Activated CD8-positive, alpha-beta T cell treated with anti-CD3 and anti-CD28 coated beads, Interleukin-2, amount 10 ng/mL, durations not matched to agents 7 days and 5 days (primary cell): ENCODE results near the gene CDH10. TPM values are rescaled to one million over a fixed set of nuclear protein-coding genes. Genes with fewer than 3 reads are reported as not detected.

Source experiments
- ATAC-seq: fragments of 150-1000 bp; cut with Tn5 transposase; one replicate; pipeline ENCODE4 v1.10.0; 2021; ENCODE audit warnings: moderate library complexity
- CTCF ChIA-PET: fragments of 350-600 bp; sonication (Branson Sonifier 250); formaldehyde crosslinking; loops from one replicate; lab custom pipeline; 2021; ENCODE audit warnings: antibody characterized with exemption; lab: Charles Lee
- POLR2A ChIA-PET: fragments of 350-600 bp; sonication (Branson Sonifier 250); formaldehyde crosslinking; loops from one replicate; lab custom pipeline; 2021; ENCODE audit warnings: antibody characterized with exemption; lab: Charles Lee
- DNase-seq: peaks from one replicate; pipeline ENCODE4 v3.0.0-alpha.2; 2020
- H3K27ac Mint-ChIP-seq: one replicate; pipeline ENCODE4 v1.8.0; 2021; ENCODE audit warnings: mild to moderate bottlenecking, mixed read lengths
- H3K27me3 Mint-ChIP-seq: one replicate; pipeline ENCODE4 v1.8.0; 2021; ENCODE audit warnings: low read depth, mixed read lengths
- H3K36me3 Mint-ChIP-seq: one replicate; pipeline ENCODE4 v1.8.0; 2021; ENCODE audit warnings: low read depth, mixed read lengths
- H3K4me1 Mint-ChIP-seq: one replicate; pipeline ENCODE4 v1.8.0; 2021; ENCODE audit warnings: low read depth, mixed read lengths
- H3K4me3 Mint-ChIP-seq: one replicate; pipeline ENCODE4 v1.8.0; 2021; ENCODE audit warnings: mild to moderate bottlenecking, mixed read lengths
- H3K9me3 Mint-ChIP-seq: one replicate; pipeline ENCODE4 v1.8.0; 2022; ENCODE audit warnings: mixed read lengths; ENCODE audit not compliant: insufficient read depth
- total RNA-seq, 2 experiments: library from RNA; stranded (reverse); gene quantifications; one replicate each; pipeline ENCODE4 v1.2.3, GENCODE V29; 2021

CDH10 gene
- total RNA-seq, 2 experiments from 2014 or later = not detected

DNA sequence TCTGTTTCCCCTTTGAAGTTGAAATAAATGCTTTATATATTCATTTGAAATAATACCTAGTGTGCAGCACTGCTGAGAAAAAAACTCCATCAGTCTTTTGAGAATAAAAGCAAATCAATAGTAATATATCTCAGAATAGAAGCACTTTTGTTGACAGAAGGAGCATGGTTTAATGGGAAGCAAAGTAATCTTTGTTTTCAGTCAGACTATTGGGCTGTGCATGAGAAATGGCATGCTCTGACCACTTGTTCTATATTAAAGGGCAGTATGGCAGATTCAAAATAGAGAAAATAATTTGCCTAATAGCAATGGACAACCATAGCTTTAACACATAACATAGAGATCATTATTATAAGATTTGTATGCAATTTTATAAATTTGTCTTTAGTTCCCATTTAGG, 12.4 kb downstream of the CDH10 start:
- no peaks in the 10 kb centered on the region for H3K9me3 Mint-ChIP-seq
- no peaks in the 10 kb centered on the region for H3K27me3 Mint-ChIP-seq
- ATAC-seq = no peak
- no peak overlapping the region for H3K27ac Mint-ChIP-seq
- POLR2A ChIA-PET = no interaction called here
- H3K36me3 Mint-ChIP-seq = no peaks in the 10 kb centered on the region
- CTCF ChIA-PET = no interaction called here
- no peak overlapping the region for H3K4me3 Mint-ChIP-seq
- DNase-seq = no peak
- no peaks in the 10 kb centered on the region for H3K4me1 Mint-ChIP-seq

DNA sequence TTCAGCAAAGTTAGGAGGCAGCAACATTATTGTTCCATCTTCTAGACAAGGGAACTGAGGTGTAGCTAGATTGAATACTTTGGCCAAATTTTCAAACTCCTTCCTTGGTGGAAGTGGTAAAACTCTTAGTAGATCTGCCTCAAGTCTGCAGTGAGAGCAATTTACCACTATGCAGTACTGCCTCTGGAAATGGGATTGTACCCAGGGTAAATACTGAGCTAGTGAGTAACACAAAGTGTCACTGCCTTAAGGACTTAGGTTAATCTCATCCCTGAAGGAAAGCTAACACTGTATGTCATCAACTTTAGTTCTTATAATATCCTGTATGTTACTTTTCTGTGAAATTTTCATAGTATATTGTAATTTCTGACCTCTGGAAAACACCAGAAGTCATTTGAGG, 13.9 kb downstream of the CDH10 start:
- DNase-seq = no peak
- Mint-ChIP-seq H3K9me3 (no peaks in the 10 kb centered on the region), H3K27me3 (no peaks in the 10 kb centered on the region), H3K4me1 (no peaks in the 10 kb centered on the region), H3K27ac (no peak overlapping the region), H3K36me3 (no peaks in the 10 kb centered on the region), H3K4me3 (no peak overlapping the region)
- no peak for ATAC-seq
- ChIA-PET CTCF (no interaction called here), POLR2A (no interaction called here)

DNA sequence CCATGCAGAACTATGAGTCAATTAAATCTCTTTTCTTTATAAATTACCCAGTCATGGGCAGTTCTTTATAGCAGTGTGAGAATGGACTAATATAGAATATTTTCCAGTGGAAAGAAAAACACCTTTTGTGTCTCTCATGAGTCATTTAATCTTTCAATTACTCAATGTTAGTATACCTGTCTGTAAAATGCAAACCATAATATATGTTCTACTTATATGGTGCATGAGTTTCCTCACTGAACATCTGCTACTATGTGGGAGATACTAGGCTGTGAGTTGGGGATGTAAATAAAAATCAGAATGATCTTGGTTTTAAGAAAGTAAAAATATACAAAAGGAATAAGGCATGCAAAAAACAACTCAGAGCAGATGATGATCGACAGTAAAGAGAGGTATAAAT, 15.0 kb downstream of the CDH10 start:
- DNase-seq = no peak
- H3K4me3 Mint-ChIP-seq = no peak overlapping the region
- no peaks in the 10 kb centered on the region for H3K9me3 Mint-ChIP-seq
- ChIA-PET POLR2A (no interaction called here), CTCF (no interaction called here)
- no peak for ATAC-seq
- H3K36me3 Mint-ChIP-seq = no peaks in the 10 kb centered on the region
- no peaks in the 10 kb centered on the region for H3K27me3 Mint-ChIP-seq
- H3K27ac Mint-ChIP-seq = no peak overlapping the region
- H3K4me1 Mint-ChIP-seq = no peaks in the 10 kb centered on the region

DNA sequence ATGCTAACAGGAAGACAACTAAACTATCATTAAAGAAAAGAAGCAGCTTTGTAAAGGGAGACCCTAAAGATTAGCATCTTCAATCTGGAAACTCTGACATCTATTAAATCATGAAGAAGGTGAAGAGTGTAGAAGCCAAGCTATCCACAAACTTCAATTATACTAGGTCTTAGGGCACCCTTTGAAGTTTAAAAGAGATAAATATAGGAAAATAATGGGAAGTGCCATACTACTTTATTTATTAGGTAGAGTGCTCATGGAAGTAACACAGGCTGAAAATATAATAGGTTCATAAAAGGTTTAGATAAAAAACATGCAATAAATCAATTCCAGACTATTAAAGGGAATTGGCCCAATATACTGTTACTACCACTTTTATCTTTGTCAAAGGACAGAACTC, 19.9 kb downstream of the CDH10 start:
- ChIA-PET CTCF (no interaction called here), POLR2A (no interaction called here)
- no peak for DNase-seq
- ATAC-seq = no peak
- no peak overlapping the region for H3K4me3 Mint-ChIP-seq
- no peaks in the 10 kb centered on the region for H3K9me3 Mint-ChIP-seq
- H3K4me1 Mint-ChIP-seq = no peaks in the 10 kb centered on the region
- H3K27me3 Mint-ChIP-seq = no peaks in the 10 kb centered on the region
- no peak overlapping the region for H3K27ac Mint-ChIP-seq
- no peaks in the 10 kb centered on the region for H3K36me3 Mint-ChIP-seq

DNA sequence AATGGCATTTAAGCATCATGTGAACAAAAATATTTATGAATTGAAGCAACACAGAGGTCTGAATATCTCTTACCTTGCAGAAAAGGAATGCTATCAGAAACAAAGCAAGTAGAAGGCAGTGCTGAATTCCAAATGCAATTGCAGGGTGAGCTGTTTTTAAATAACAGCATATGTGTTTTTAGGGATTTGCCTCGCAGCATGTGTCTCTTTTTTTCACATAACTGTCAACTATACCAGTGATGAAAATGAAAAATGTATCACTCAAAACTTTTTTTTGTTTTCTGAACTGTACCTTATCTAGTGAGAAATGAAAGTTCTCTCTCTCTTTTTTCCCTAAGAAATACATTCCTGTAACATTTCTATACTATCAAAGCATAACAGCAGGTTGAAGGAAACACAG, 21.2 kb downstream of the CDH10 start:
- ChIA-PET POLR2A (no interaction called here), CTCF (no interaction called here)
- Mint-ChIP-seq H3K27me3 (no peaks in the 10 kb centered on the region), H3K9me3 (no peaks in the 10 kb centered on the region), H3K4me3 (no peak overlapping the region), H3K27ac (no peak overlapping the region), H3K36me3 (no peaks in the 10 kb centered on the region), H3K4me1 (no peaks in the 10 kb centered on the region)
- DNase-seq = no peak
- ATAC-seq = no peak

DNA sequence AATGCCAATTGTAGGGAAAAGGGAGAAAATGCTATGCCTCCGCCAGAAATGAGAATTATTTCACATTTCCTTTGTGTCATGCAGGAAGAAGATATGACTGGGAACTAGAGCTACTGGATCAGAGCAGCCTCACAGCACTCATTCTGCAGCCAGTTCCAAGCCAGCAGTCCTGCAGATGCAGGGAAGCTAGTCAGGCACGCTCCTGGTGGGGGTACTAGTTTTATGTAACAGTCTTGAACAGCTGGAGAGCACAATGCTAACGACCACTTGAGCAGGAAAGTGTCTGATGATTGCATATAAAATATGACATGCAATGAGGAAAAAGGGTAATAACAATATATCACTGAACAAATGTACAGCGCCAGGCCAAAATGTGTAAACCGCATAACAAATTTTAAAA, 21.7 kb downstream of the CDH10 start:
- Mint-ChIP-seq H3K27me3 (no peaks in the 10 kb centered on the region), H3K9me3 (no peaks in the 10 kb centered on the region), H3K4me1 (no peaks in the 10 kb centered on the region), H3K27ac (no peak overlapping the region), H3K4me3 (no peak overlapping the region), H3K36me3 (no peaks in the 10 kb centered on the region)
- ChIA-PET CTCF (no interaction called here), POLR2A (no interaction called here)
- DNase-seq (no peak), ATAC-seq (no peak)

DNA sequence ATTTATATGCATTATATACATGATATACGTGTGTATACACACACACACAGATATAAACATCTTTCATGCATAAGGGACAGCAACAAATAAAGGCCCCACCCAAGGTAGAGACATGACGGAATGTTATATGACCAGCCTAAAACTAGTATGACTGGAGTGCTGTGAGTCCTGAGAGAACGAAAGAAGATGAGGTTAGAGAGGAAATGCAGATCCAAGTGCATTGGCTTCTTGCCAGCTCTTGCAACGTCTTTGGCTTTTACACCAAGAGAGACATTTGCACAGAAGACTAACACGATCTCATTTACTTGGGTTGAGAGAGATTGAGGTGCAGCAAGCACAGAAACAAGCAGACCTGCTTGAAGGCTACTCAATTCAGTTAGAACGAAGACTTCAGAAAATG, 23.0 kb downstream of the CDH10 start:
- Mint-ChIP-seq H3K27me3 (no peaks in the 10 kb centered on the region), H3K36me3 (no peaks in the 10 kb centered on the region), H3K9me3 (no peaks in the 10 kb centered on the region), H3K27ac (no peak overlapping the region), H3K4me1 (no peaks in the 10 kb centered on the region), H3K4me3 (no peak overlapping the region)
- CTCF ChIA-PET = no interaction called here
- POLR2A ChIA-PET = no interaction called here
- DNase-seq (no peak), ATAC-seq (no peak)

DNA sequence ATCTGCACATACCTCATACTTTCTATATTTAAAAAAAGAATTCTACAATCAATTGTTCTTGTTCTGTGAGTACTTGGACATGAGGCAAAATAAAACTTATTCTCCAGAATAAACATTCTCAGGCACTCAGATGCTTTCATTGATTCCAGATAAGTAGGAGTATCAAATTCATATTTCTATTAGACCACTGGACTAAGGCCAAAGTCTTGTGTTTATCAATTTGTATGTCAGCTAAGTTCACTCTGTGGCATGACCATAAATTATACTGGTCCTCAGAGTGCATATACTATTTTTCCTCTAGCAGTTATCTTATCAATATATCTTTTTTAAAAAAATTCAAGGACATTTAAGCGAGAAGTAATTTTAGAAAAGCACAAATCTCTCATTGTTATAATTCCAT, 28.2 kb downstream of the CDH10 start:
- Mint-ChIP-seq H3K9me3 (no peaks in the 10 kb centered on the region), H3K4me1 (no peaks in the 10 kb centered on the region), H3K36me3 (no peaks in the 10 kb centered on the region), H3K27me3 (no peaks in the 10 kb centered on the region), H3K27ac (no peak overlapping the region), H3K4me3 (no peak overlapping the region)
- ChIA-PET CTCF (no interaction called here), POLR2A (no interaction called here)
- DNase-seq (no peak), ATAC-seq (no peak)

DNA sequence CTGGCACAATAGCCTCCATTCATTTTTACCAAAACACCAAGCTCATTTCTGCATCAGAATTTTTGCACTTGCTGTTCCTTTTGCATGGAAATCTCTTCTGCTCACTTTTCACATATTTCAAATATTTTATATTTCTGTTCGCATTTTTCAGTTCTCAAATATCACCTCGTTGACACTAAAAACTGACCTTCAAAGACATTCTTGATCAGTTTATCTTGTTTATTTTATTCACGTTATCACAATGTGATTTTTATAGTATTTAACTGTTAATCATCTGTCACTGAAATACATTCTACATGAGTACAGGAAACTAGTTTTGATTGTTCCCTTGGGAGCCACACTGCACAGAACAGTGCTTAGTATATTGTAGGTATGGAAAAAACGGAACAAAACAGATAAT, 29.6 kb downstream of the CDH10 start:
- no peaks in the 10 kb centered on the region for H3K27me3 Mint-ChIP-seq
- ChIA-PET CTCF (no interaction called here), POLR2A (no interaction called here)
- no peak overlapping the region for H3K27ac Mint-ChIP-seq
- H3K9me3 Mint-ChIP-seq = no peaks in the 10 kb centered on the region
- DNase-seq = no peak
- no peak overlapping the region for H3K4me3 Mint-ChIP-seq
- no peaks in the 10 kb centered on the region for H3K36me3 Mint-ChIP-seq
- no peak for ATAC-seq
- H3K4me1 Mint-ChIP-seq = no peaks in the 10 kb centered on the region

DNA sequence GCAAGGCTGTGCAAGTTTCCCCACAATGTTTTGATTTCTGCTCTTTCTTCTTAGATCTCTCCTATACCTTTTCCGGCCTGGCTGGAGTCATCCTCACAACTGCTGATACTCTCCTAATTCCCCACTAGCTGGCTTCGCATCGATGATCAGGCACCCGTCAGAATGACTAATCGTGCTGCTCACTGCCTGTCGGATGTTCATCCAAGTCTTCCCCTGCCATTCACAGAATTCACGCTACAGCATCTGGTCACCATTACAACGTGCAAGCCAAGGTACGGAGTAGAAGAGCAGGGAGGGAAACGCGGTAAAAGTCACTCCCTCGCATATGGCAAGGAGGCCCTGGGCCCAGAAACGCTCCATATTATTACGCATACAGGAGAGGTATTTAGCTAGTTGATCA, 35.1 kb downstream of the CDH10 start:
- H3K4me3 Mint-ChIP-seq = no peak overlapping the region
- ChIA-PET CTCF (no interaction called here), POLR2A (no interaction called here)
- no peak for DNase-seq
- no peaks in the 10 kb centered on the region for H3K36me3 Mint-ChIP-seq
- ATAC-seq = no peak
- no peaks in the 10 kb centered on the region for H3K4me1 Mint-ChIP-seq
- no peaks in the 10 kb centered on the region for H3K27me3 Mint-ChIP-seq
- peaks cover 4% of the 10 kb centered on the region for H3K9me3 Mint-ChIP-seq
- H3K27ac Mint-ChIP-seq = no peak overlapping the region

DNA sequence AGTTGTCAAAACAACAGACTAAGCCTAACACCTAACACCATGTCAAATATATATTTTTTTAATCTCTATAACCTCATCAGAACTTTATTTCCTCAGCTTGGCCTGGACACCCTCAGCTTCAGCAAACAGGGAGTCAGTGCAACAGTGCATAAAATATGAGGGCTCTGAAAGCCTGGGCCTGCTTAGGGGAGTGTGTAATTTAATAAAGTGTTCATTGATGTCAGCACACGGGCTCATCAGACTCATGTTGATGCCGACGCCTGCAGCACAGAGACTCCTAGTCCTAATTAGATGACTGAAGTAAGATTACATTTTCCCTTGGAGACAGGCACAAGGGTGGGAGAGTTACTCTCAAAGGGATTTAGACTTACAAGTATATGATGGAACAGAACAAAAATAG, 37.8 kb downstream of the CDH10 start:
- no peaks in the 10 kb centered on the region for H3K4me1 Mint-ChIP-seq
- ChIA-PET POLR2A (no interaction called here), CTCF (no interaction called here)
- H3K27me3 Mint-ChIP-seq = no peaks in the 10 kb centered on the region
- H3K9me3 Mint-ChIP-seq = peaks cover 6% of the 10 kb centered on the region
- H3K27ac Mint-ChIP-seq = no peak overlapping the region
- no peaks in the 10 kb centered on the region for H3K36me3 Mint-ChIP-seq
- DNase-seq = no peak
- no peak for ATAC-seq
- H3K4me3 Mint-ChIP-seq = no peak overlapping the region

DNA sequence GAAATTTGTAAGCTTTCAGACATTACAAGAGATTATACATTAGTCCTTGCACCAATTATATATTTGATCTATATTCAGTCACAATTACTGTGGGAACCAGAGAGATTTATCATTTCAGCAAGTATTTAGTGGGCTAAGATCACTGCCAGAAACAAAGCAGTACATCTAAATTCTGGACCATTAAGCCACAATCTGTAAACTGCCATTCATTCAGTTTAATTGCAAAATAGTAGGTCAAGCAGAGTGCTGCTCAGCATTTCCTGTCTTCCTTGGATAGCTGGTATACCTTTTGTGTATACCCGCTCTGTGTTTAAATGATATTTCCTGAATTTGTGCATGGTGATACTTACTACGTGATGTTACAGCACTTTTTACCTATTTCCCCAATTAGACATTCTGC, 42.6 kb downstream of the CDH10 start:
- ChIA-PET CTCF (no interaction called here), POLR2A (no interaction called here)
- peaks cover 22% of the 10 kb centered on the region for H3K9me3 Mint-ChIP-seq
- no peaks in the 10 kb centered on the region for H3K36me3 Mint-ChIP-seq
- H3K27me3 Mint-ChIP-seq = no peaks in the 10 kb centered on the region
- no peak overlapping the region for H3K27ac Mint-ChIP-seq
- H3K4me1 Mint-ChIP-seq = no peaks in the 10 kb centered on the region
- no peak overlapping the region for H3K4me3 Mint-ChIP-seq
- ATAC-seq = no peak
- DNase-seq = no peak

DNA sequence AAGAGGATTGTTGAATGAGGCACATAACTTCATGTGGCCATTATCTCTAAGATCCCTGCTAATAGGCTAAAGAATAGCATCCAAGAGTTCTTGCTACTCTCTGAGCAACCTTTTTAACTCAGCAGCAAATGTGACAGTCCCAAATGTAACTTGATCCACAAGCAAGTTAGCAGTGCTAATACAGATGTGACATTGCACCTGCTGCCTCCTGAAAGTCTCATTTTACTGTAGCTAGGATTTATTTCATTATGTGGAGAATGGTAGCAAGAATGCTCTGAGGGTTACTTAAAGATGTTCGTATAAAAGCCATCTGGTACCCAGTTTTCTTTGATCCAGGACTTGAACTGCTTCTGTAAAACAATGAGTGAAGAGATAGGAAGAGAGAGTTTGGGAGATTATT, 45.8 kb downstream of the CDH10 start:
- H3K4me3 Mint-ChIP-seq = no peak overlapping the region
- ChIA-PET CTCF (no interaction called here), POLR2A (no interaction called here)
- peaks cover 28% of the 10 kb centered on the region for H3K9me3 Mint-ChIP-seq
- no peaks in the 10 kb centered on the region for H3K27me3 Mint-ChIP-seq
- ATAC-seq = no peak
- H3K27ac Mint-ChIP-seq = no peak overlapping the region
- H3K36me3 Mint-ChIP-seq = no peaks in the 10 kb centered on the region
- DNase-seq = no peak
- H3K4me1 Mint-ChIP-seq = no peaks in the 10 kb centered on the region
